H1 (cell line): Measurements from ENCODE around the gene CRKL. TPM values are rescaled to one million over a fixed set of nuclear protein-coding genes. Genes with fewer than 3 reads are reported as not detected.
A peak's percentile ranks its signal among the peaks of the same experiment; 100 is the strongest.

Experiments
- ATF2 ChIP-seq: IDR thresholded peaks from 2 replicates; pipeline ENCODE4 v1.6.1; 2012; ENCODE audit warnings: low read length, inconsistent platforms
- BRCA1 ChIP-seq: IDR thresholded peaks from 2 replicates; pipeline ENCODE4 v1.6.1; 2012; ENCODE audit warnings: low read depth, low read length, improper control_type of control experiment
- CBX5 ChIP-seq: fragments of 300-800, 300-1000 bp; sonication (generic); IDR thresholded peaks from 2 replicates; pipeline ENCODE4 v1.7.1; 2016; ENCODE audit warnings: antibody characterized with exemption, low read length, low read depth
- CEBPB ChIP-seq: IDR thresholded peaks from 2 replicates; pipeline ENCODE4 v1.6.1; 2012; ENCODE audit warnings: low read depth, low read length
- CHD2 ChIP-seq: IDR thresholded peaks from 2 replicates; pipeline ENCODE4 v1.6.1; 2012; ENCODE audit warnings: low read length, improper control_type of control experiment
- FOSL1 ChIP-seq: IDR thresholded peaks from 2 replicates; pipeline ENCODE4 v1.6.1; 2011; ENCODE audit warnings: mild to moderate bottlenecking, low read depth, low read length, moderate library complexity; ENCODE audit not compliant: insufficient read depth
- GABPA ChIP-seq: IDR thresholded peaks from 2 replicates; pipeline ENCODE4 v1.6.1; 2011; ENCODE audit warnings: mild to moderate bottlenecking, low read length, moderate library complexity, borderline replicate concordance; ENCODE audit not compliant: insufficient read depth
- KDM1A ChIP-seq: fragments of 200-600, 300-600 bp; sonication (generic); IDR thresholded peaks from 2 replicates; pipeline ENCODE4 v1.7.1; 2016; ENCODE audit warnings: mild to moderate bottlenecking, low read length, borderline replicate concordance
- KDM4A ChIP-seq: IDR thresholded peaks from one replicate; pipeline ENCODE4 v1.7.1; 2012; ENCODE audit warnings: low read depth, mild to moderate bottlenecking, moderate library complexity, low read length, inconsistent platforms; ENCODE audit not compliant: severe bottlenecking
- MAX ChIP-seq: IDR thresholded peaks from 2 replicates; pipeline ENCODE4 v1.6.1; 2012; ENCODE audit warnings: inconsistent platforms
- RBBP5 ChIP-seq: IDR thresholded peaks from 2 replicates; pipeline ENCODE4 v1.7.1; 2012; ENCODE audit warnings: low read depth, mild to moderate bottlenecking, inconsistent platforms, low read length, moderate library complexity, borderline replicate concordance
- RFX5 ChIP-seq: IDR thresholded peaks from 2 replicates; pipeline ENCODE4 v1.6.1; 2011; ENCODE audit warnings: low read depth, low read length, improper control_type of control experiment, borderline replicate concordance
- RXRA ChIP-seq: IDR thresholded peaks from 2 replicates; pipeline ENCODE4 v1.6.1; 2011; ENCODE audit warnings: low read depth, mild to moderate bottlenecking, low read length, moderate library complexity; ENCODE audit not compliant: insufficient read depth
- SAP30 ChIP-seq: fragments of 300-600 bp; sonication (generic); IDR thresholded peaks from 2 replicates; pipeline ENCODE4 v1.7.1; 2012; ENCODE audit warnings: low read length, moderate library complexity, mild to moderate bottlenecking, inconsistent platforms; ENCODE audit not compliant: insufficient read depth, insufficient replicate concordance
- SIN3A ChIP-seq, 2 experiments: IDR thresholded peaks in 1 of 2; conservative IDR thresholded peaks in 1 of 2; 2 replicates each; pipeline ENCODE4 v1.6.1; 2011 to 2012; ENCODE audit warnings: low read length in 2 of 2, improper control_type of control experiment in 1 of 2, low read depth in 1 of 2, mild to moderate bottlenecking in 1 of 2
- SIX5 ChIP-seq: IDR thresholded peaks from 2 replicates; pipeline ENCODE4 v1.6.1; 2011; ENCODE audit warnings: mild to moderate bottlenecking, low read depth, low read length
- SRF ChIP-seq: IDR thresholded peaks from 2 replicates; pipeline ENCODE4 v1.6.1; 2011; ENCODE audit warnings: mild to moderate bottlenecking, low read depth, low read length, moderate library complexity
- SUZ12 ChIP-seq: fragments of 200-600 bp; sonication (generic); IDR thresholded peaks from 2 replicates; pipeline ENCODE4 v1.6.1; 2012; ENCODE audit warnings: mild to moderate bottlenecking, inconsistent platforms, low read length, moderate library complexity, mixed read lengths
- TBP ChIP-seq: IDR thresholded peaks from 2 replicates; pipeline ENCODE4 v1.6.1; 2011; ENCODE audit warnings: low read depth, low read length, improper control_type of control experiment
- TCF12 ChIP-seq: IDR thresholded peaks from 2 replicates; pipeline ENCODE4 v1.6.1; 2011; ENCODE audit warnings: low read depth, mild to moderate bottlenecking, low read length
- USF2 ChIP-seq: IDR thresholded peaks from 2 replicates; pipeline ENCODE4 v1.6.1; 2011; ENCODE audit warnings: low read length, improper control_type of control experiment
- YY1 ChIP-seq: IDR thresholded peaks from 2 replicates; pipeline ENCODE4 v1.6.1; 2011; ENCODE audit warnings: low read depth, mild to moderate bottlenecking, low read length
- polyA plus RNA-seq, 7 experiments: library from polyadenylated mRNA; depleted of rRNA in 3 of 7; stranded (reverse) in 5 of 7; unstranded in 2 of 7; fragments of >200 nt in 5 of 7; fragments of 200-250 nt in 2 of 7; gene quantifications; 1 replicate in 5 of 7; 2 replicates in 1 of 7; 4 replicates in 1 of 7; pipeline versions ENCODE4 v1.2.1 to v1.2.3, GENCODE V29; 2011 to 2013; ENCODE audit warnings: missing spikeins in 2 of 7, mixed read lengths in 2 of 7
- total RNA-seq: library from RNA; stranded (reverse); fragmentation: NEBNext Ultra II Directional; extraction: Animal tissue kit (Norgen Biotek cat#: 25700); gene quantifications from 2 replicates; pipeline ENCODE4 v1.2.1, GENCODE V29; 2021

CRKL gene
- total and polyA plus RNA-seq, 2 of the 8 experiments (the other 6 are each of a cell fraction or from before 2014, with no cell fraction given) = 34.5 to 94.5 TPM

DNA sequence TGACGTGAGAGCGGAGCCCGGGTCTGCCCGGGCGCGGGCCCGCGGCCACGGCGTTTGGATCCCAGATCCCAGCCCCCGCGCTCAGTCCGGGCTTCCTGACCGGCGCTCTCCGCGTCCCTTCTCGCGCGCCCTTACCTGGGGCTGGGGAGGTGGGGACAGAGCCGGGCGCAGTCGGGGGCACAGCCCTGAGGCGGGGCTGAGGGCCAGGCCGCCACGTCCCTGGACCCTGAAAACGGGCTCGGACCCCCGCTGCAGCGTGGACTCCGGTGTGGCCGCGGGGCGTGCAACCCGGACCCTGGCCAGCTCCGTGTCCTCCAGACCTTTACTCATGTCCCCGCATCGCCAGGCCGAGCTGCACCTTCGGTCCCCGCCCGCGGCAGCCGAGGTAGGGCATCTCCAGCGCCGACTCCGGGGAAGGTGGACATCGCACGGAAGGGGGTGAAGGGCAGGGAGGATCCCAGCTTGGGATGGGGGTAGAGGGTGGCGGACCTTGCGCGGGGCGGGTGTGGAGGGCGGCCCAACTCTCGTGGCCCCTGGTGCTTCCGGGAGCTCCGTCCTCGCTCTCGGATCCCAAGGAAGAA, 40.0 kb downstream of the CRKL start (continued):
- TF ChIP-seq USF2 (no peak), RXRA (no peak), TBP (no peak), KDM4A (peak; percentile 93), RFX5 (no peak), SIN3A (conservative IDR thresholded peaks at IDR 0.05 in 1 of 2, IDR thresholded peaks at IDR 0.05 in 1 of 2; ENCODE audit: low read depth in 1 of 2, low read length in 2 of 2) (0 out of 4 replicates have a peak, but pooled peaks of 1 of the 2 experiments have one; percentile 15), SRF (no peak), ATF2 (no peak), CEBPB (no peak), KDM1A (no peak), SUZ12 (0 out of 2 replicates have a peak, but pooled peaks have one; percentile 47), CBX5 (no peak), SIX5 (no peak), SAP30 (no peak), TCF12 (no peak), BRCA1 (no peak), GABPA (no peak; the same call in 1 of the 2 replicates), MAX (no peak), YY1 (no peak), RBBP5 (0 out of 2 replicates have a peak, but pooled peaks have one; percentile 29), FOSL1 (no peak), CHD2 (no peak)
